Uterus (tissue), 2 donors: ENCODE results near the gene TRIM32.

Experiments used
- CTCF ChIP-seq, 4 experiments: fragments of 200-600 bp in 2 of 4; fragments of 450-650 bp in 2 of 4; sonication (generic) in 2 of 4; IDR thresholded peaks; one replicate each; pipeline ENCODE4 v1.5.1; 2016 to 2019; ENCODE audit warnings: antibody characterized with exemption in 4 of 4, mild to moderate bottlenecking in 2 of 4, moderate library complexity in 1 of 4
- POLR2A ChIP-seq, 2 donors: fragments of 450-650 bp; IDR thresholded peaks; one replicate each; pipeline ENCODE4 v1.6.1; 2016; ENCODE audit warnings: antibody characterized with exemption in 2 of 2, mild to moderate bottlenecking in 1 of 2, moderate library complexity in 1 of 2

GRCh38 chr9:116668970-116669695 is 18.0 kb upstream of the TRIM32 start:
- no peak for TF ChIP-seq POLR2A (IDR thresholded peaks at IDR 0.05)
- TF ChIP-seq CTCF (IDR thresholded peaks at IDR 0.05), result no peak
